Measurements from ENCODE around the gene STUM.
A peak's percentile ranks its signal among the peaks of the same experiment; 100 is the strongest.
"Not testable (repeated sequence)": the region's sequence is repeated elsewhere in the genome, so short reads cannot be mapped to it uniquely, and the experiment has no call there.

The STUM gene

DNA sequence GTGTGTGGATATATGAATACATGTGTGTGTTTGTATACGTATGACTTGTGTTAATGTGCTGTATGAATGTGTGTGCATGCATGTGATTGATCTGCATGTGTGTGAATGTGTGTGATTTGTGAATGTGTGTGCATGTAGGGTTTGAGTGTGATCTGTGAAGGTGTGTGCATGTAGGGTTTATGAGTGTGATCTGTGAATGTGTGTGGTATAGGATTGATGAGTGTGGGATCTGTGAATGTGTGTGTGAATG, 88.2 kb downstream of the STUM start:
- peaks cover 82% of the 10 kb centered on the region for H3K36me3 Mint-ChIP-seq
- no peaks in the 10 kb centered on the region for H3K9me3 Mint-ChIP-seq
- H3K27me3 Mint-ChIP-seq: no peaks in the 10 kb centered on the region
- H3K4me3 Mint-ChIP-seq: no peak overlapping the region
- H3K27ac Mint-ChIP-seq: peak overlapping the region; percentile 0
- peaks cover 86% of the 10 kb centered on the region for H3K4me1 Mint-ChIP-seq
- no peak for ATAC-seq

DNA sequence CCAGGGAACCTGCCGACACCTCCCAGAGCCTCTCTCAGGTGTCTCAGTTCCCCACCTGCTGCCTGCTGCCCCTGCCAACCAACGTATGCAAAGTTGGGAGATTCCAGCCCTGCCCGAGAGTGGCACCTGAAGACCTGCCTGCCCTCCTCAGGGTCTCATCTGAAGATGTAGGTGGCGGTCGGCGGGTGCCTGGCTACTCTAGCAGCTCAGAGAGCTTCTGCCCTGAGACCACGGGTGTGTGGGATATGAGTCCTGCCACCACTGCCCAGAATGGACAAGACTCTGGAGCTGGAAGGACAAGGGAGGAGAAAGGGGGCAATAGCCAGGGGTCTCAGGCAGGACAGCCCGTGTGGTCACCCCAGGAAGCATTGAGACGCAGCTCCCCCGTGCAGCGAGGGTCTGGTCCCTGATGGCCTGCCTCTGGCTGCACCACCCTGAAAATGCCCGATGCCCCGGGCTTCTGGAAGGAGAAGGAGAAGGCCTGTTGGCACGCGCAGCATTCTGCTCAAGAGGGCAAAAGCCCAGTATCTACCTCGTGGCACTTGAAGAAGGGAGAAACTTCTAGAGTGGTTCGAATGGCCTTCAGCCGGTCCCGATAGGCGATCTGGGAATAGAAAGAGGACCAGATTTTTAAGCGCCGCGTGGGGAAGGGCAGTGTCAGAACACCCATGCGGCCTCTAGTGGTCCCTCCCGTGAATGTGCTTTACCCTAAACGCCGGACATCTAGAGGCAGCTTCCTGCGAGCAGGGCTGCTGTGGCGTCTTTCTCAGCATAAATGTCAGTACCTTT, 88.8 kb downstream of the STUM start:
- Mint-ChIP-seq H3K4me1 (peaks cover 86% of the 10 kb centered on the region), H3K4me3 (no peak overlapping the region), H3K36me3 (peaks cover 82% of the 10 kb centered on the region), H3K27me3 (no peaks in the 10 kb centered on the region), H3K27ac (peak overlapping the region; percentile 0), H3K9me3 (no peaks in the 10 kb centered on the region)
- no peak for ATAC-seq

DNA sequence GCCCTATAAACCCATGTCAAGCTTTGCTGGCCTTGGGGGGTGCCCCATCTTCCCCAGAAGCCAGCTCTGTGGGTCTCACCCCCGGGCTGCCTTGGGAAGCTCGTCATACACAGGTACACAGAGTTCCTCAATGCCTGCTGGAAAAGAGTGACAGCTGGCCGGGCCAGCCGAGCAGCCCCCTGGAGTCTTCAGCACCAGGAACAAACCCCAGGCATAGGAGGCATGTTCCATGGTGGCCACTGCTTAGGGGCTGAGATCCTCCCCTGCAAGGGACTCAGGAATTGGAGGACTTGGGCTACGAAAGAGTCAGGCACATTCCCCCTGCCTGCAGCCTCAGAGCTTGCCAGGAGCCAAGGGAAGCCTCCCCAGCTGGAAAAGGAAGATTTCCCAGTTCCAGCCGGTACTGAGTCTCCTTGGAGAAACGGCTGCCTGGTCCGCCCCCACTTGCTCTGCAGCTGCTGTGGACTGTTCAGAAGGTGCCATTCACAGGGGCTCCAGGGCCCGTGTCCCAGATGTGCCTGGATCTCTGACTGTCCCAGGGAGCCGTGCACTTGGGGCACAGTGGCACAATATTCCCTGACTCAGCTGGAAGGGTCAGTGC, 89.5 kb downstream of the STUM start:
- ATAC-seq: no peak
- H3K9me3 Mint-ChIP-seq: no peaks in the 10 kb centered on the region
- H3K36me3 Mint-ChIP-seq: peaks cover 76% of the 10 kb centered on the region
- H3K27ac Mint-ChIP-seq: no peak overlapping the region
- peaks cover 86% of the 10 kb centered on the region for H3K4me1 Mint-ChIP-seq
- H3K4me3 Mint-ChIP-seq: no peak overlapping the region
- H3K27me3 Mint-ChIP-seq: no peaks in the 10 kb centered on the region

DNA sequence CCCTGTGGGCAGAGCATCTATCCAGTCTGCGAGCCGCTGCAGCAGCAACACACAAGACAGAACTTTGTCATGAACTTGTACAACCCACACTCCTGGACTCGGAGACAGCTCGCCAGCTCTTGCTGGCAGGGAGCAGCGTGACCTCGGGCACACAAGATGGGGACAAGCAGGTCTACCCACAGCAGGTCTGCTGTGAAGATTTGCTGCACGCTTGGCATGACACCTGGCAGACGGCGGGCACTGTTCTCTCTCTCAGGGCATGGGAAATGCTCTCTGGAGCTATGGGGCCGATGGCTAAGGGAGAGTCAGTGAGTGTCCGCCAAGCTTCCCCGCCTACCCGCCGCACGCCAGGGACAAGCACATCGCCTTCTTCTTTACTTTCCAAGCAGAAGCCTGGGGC, 90.0 kb downstream of the STUM start:
- H3K4me1 Mint-ChIP-seq: peaks cover 86% of the 10 kb centered on the region
- H3K27me3 Mint-ChIP-seq: no peaks in the 10 kb centered on the region
- H3K4me3 Mint-ChIP-seq: no peak overlapping the region
- H3K27ac Mint-ChIP-seq: no peak overlapping the region
- H3K36me3 Mint-ChIP-seq: peaks cover 74% of the 10 kb centered on the region
- no peak for ATAC-seq
- H3K9me3 Mint-ChIP-seq: no peaks in the 10 kb centered on the region

DNA sequence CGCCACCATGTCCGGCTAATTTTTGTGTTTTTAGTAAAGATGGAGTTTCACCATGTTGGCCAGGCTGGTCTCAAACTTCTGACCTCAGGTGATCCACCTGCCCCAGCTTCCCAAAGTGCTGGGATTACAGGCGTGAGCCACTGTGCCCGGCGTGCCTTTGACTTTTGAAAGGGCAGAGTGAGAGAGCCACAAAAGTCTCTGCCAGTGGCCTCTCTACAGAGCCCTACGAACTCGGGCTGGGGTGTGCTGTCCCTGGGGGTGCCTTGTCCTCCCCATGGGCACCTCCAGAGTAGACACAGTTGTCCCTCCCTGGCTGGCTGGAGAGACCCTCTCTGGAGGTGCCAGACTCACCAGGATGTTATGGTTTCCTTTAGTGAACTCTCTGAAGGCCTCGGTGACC, 90.6 kb downstream of the STUM start:
- H3K27me3 Mint-ChIP-seq: not testable (repeated sequence)
- H3K36me3 Mint-ChIP-seq: peaks cover 73% of the 10 kb centered on the region

DNA sequence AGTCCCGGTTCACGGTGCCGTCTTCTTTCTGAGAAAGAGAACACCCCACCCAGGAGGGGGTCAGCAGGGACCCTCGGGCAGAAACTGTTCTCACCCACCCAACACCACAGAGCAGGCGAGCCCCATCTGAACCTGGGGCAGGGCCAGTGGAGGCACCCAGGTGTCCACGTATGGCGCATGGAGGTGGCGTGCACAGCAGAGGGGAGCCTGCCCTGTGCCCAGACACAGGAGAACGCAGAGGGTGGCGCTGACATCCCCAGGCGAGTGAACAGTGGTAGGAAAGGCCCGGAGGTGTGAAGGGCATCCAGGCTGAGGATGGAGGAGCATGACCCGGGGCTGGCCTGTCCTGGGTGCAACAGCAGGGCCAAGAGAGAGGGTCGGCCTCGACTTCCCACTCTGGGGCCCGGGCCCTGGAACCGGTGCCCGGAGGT, 91.1 kb downstream of the STUM start:
- H3K36me3 Mint-ChIP-seq: peaks cover 68% of the 10 kb centered on the region
- H3K27me3 Mint-ChIP-seq: no peaks in the 10 kb centered on the region
- H3K9me3 Mint-ChIP-seq: no peaks in the 10 kb centered on the region
- no peak for ATAC-seq
- H3K27ac Mint-ChIP-seq: peak overlapping the region; percentile 96
- H3K4me3 Mint-ChIP-seq: no peak overlapping the region
- H3K4me1 Mint-ChIP-seq: peaks cover 86% of the 10 kb centered on the region

More for the DNA sequence above, 90.6 kb downstream of the STUM start:
- peak overlapping the region; percentile 96 for H3K27ac Mint-ChIP-seq
- H3K9me3 Mint-ChIP-seq, H3K4me3 Mint-ChIP-seq, ATAC-seq: not testable (repeated sequence)
- peaks cover 86% of the 10 kb centered on the region for H3K4me1 Mint-ChIP-seq

DNA sequence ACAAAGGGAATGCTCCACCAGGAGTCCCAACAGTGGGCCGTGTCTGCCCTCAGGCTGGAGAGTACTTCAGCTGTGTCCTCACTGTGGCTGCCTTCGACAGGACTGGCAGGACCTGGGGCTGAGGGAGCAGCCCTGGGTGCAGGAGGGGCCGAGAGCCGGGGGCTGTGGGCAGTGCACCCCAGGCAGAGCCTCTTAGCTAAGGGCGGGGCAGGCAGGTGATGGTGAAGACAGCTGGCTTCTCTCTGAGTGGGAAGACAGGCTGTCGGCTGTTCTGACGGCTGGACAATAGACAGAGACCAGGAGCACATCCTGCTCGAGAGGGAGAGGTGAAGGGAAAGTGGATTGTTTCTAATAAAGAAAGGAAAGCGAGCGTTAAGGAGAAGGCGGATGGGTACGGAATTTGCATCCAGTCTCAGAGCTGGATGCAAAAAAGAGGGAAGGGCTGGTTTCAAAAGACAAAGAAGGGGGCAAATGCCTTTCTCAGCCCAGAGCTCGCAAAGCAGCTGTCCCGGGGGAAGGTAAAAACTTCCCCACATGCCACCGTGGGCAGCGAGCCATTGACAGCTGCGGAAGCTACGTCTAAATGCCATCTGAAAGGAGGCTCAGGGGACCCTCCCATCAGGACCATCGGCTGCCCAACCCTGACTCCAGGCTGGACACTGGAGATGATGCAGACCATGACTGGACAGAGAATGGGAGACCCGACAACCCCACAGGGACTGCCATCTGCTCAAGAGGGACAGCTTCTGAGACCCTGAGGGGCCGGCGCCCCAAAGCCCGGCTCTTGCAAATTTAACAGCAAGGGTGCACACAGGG, 92.0 kb downstream of the STUM start:
- no peak for ATAC-seq
- Mint-ChIP-seq H3K27me3 (no peaks in the 10 kb centered on the region), H3K4me1 (peaks cover 86% of the 10 kb centered on the region), H3K36me3 (peaks cover 67% of the 10 kb centered on the region), H3K27ac (peak overlapping the region; percentile 96), H3K9me3 (no peaks in the 10 kb centered on the region), H3K4me3 (peak overlapping the region; percentile 56)

DNA sequence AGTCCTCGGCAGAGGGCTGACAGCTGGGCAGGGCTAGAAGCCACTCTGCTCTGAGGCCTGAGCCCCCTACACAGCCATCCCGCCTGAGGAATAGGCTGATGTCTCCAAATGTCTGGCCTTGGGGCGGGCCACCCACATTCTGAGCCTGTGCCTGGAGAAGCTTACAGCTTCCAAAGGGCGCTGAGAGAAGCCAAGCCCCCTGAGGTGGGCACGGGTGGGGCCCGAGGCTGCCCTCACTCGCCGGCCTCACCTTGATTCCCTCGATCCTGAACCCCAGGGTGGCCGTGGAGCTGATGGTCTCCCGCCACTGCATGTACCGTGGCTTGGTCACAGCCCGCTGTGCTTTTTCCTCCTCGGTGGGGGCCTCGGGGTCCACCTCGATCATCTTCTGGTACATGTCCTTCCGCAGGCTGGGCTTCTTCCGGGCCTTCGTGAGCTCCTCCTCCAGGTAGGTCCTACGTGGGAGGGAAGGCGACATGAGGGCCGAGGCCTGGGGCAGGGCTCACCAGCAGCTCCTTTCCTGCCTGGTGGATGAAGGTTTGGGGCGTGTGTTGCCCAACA, 93.2 kb downstream of the STUM start:
- Mint-ChIP-seq H3K9me3 (no peaks in the 10 kb centered on the region), H3K4me3 (no peak overlapping the region), H3K4me1 (peaks cover 87% of the 10 kb centered on the region), H3K36me3 (peaks cover 70% of the 10 kb centered on the region), H3K27me3 (no peaks in the 10 kb centered on the region), H3K27ac (peak overlapping the region; percentile 96)
- no peak for ATAC-seq

DNA sequence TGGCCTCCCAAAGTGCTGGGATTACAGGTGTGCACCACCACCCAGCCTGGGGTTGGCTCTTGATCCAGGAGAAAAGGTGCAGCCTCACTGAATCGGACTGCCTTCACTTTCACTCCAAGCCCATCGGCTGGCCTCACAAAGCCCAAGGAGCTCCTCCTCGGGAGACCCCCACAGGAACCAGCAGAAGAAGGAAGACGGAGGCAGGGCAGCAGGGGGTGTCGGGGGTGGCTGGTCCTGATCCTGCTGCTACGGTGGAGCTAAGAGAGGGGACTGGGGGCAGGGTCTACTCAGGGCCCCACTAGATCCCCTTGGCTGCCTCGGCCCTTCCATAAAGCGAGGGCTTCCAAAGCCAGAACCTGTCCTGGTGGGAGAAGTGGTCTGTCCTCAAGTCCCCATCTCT, 93.9 kb downstream of the STUM start:
- Mint-ChIP-seq H3K4me1 (peaks cover 83% of the 10 kb centered on the region), H3K9me3 (no peaks in the 10 kb centered on the region), H3K27me3 (no peaks in the 10 kb centered on the region), H3K36me3 (peaks cover 70% of the 10 kb centered on the region), H3K4me3 (no peak overlapping the region), H3K27ac (peak overlapping the region; percentile 96)
- no peak for ATAC-seq

DNA sequence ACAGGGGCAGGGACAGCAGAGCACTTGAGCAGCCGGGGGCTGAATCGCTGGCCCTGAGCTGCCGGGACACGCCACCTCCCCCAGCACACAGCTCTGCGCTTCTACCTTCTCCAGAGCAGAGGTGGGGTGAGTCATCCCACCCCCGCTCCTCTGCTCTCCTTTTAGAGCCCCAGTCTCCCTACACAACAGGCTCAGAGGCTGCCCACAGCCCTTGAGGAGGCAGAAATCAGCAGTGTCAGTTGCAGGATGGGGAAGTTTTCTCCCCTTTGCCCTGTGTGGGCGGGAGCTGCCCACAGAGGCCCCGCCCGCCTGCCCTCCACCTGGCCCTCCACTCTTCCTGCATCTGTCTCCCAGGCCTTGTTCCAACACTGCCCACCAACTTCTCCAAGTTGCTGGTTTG, 94.6 kb downstream of the STUM start:
- H3K4me3 Mint-ChIP-seq: peak overlapping the region; percentile 14
- H3K27ac Mint-ChIP-seq: peak overlapping the region; percentile 96
- no peaks in the 10 kb centered on the region for H3K9me3 Mint-ChIP-seq
- H3K36me3 Mint-ChIP-seq: peaks cover 71% of the 10 kb centered on the region
- peaks cover 82% of the 10 kb centered on the region for H3K4me1 Mint-ChIP-seq
- peak; percentile 80 for ATAC-seq
- no peaks in the 10 kb centered on the region for H3K27me3 Mint-ChIP-seq

DNA sequence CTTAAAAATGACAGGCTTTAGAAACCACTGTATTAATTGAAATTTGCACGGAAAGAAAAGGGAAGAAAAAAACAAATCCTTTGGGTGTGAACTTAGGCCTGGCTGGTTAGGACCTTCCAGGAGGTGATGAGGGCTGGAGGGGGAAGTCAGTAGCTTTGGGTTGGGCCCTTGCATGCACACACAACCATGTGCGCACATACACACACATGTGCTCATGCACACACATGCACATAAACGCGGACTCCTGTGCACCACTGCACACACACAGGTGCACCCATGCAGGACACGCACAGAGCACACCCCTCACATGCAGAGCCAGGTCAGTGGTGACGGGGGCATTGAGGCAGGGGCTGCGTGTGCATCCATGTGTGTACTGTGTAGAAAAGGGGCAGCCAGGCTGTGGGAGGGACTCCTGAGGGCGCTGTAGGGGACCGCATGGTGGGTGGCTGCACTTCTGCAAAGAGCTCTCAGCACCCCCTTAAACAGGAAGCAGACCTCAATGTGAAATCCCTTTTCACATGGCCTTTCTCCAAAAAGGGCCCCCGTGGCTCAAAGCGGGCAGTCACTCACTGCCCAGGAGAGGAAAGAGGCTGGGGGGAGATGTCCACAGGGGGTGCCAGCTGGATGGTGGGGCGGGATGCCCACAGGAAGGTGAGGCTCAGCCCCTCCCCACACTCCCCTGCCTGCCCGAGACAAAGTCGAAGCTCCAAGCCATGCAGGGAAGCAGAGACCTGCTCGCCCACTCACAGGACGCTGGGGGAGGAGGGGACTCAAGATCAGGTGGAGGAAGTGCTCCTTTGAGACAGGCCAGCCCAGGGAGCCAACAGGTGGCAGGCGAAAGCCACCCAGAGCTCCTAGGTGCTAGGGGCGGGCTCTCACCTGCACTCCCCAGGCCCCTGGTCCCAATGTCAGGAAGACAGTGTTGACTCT, 95.3 kb downstream of the STUM start:
- peak overlapping the region; percentile 56 for H3K4me3 Mint-ChIP-seq
- H3K27me3 Mint-ChIP-seq: no peaks in the 10 kb centered on the region
- peaks cover 73% of the 10 kb centered on the region for H3K36me3 Mint-ChIP-seq
- H3K27ac Mint-ChIP-seq: peak overlapping the region; percentile 96
- ATAC-seq: peak; percentile 87
- H3K9me3 Mint-ChIP-seq: no peaks in the 10 kb centered on the region
- peaks cover 87% of the 10 kb centered on the region for H3K4me1 Mint-ChIP-seq

DNA sequence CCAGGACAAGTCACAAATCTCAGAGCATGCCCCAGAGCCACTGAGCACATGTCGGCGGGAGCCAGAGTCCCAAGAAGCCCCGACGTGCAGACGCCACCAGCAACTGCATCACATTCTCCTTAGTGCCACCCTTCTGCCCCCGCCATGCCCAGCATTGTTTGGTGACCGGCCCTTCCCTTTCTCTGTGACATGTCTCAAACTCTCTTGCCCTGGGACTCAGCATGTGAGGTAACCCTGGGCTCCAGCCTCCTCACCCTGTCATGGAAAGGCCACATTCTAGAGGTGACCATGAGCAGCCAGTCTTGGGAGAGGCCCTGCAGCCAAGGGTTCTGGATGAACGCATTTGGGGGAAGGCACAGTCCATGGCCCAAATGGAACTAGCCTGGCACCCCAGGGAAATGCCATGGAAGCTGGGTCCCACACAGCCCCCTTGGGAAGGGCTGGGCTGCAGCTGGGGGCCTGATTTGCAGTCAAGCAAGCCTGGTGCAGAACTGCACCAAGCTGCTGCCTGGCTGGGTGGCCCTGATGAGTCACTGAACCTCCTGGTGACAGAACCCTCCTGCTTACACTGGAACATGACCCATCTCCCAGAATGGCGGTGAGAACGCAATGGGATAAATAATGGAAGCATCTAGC, 96.1 kb downstream of the STUM start:
- no peak for ATAC-seq
- Mint-ChIP-seq H3K4me3 (peak overlapping the region; percentile 56), H3K9me3 (no peaks in the 10 kb centered on the region), H3K27me3 (no peaks in the 10 kb centered on the region), H3K4me1 (peaks cover 88% of the 10 kb centered on the region), H3K36me3 (peaks cover 72% of the 10 kb centered on the region), H3K27ac (peak overlapping the region; percentile 96)

DNA sequence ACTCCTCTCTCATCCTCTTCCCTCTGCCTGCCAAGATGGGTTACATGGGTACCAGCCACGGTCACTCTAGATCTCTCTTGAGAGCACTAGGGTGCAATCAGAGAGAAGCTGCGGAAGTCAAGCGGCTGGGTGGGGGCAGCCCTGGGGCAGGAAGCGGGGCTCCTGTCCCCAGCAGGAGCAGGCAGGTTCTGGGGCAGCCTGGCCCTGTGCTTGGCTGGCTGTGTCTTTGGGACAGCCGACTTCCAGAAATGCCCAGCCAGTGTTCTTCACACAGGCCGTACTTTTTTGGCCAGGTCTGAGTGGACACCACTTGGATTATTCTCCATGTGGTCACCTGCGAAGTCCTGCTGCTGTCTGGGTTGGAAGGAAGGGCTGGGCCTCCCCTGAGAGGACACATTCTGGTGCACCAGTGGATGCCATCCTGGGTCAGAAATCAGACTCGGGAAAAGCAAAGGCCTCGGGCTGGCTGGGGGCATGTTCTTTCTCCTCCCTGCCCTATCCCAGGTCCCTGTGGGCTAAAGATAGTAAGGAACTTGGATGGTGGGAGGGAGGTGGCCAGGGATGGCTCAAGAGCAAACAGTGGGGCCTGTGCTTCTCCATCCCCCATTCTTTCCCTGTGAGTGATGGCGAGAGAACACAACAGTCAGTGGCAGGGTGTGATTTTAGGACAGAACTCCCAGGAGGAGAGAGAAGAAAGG, 96.9 kb downstream of the STUM start:
- ATAC-seq: no peak
- H3K27ac Mint-ChIP-seq: peak overlapping the region; percentile 96
- peaks cover 88% of the 10 kb centered on the region for H3K4me1 Mint-ChIP-seq
- H3K4me3 Mint-ChIP-seq: no peak overlapping the region
- H3K36me3 Mint-ChIP-seq: peaks cover 64% of the 10 kb centered on the region
- no peaks in the 10 kb centered on the region for H3K27me3 Mint-ChIP-seq
- H3K9me3 Mint-ChIP-seq: no peaks in the 10 kb centered on the region

All from stimulated activated memory B cell treated with anti-CD40 and anti-IgM and Interleukin-4, amounts not matched to agents 10 μg/mL and 1 μg/mL and 100 μg/mL, for 72 hours (primary cell).